ENCODE results near the gene SEPTIN3. TPM values are rescaled to one million over a fixed set of nuclear protein-coding genes. Genes with fewer than 3 reads are reported as not detected.

Gene SEPTIN3
- polyA plus RNA-seq, 1 of the 3 experiments (the other 2 are of a cell fraction) = 0.35 TPM

DNA sequence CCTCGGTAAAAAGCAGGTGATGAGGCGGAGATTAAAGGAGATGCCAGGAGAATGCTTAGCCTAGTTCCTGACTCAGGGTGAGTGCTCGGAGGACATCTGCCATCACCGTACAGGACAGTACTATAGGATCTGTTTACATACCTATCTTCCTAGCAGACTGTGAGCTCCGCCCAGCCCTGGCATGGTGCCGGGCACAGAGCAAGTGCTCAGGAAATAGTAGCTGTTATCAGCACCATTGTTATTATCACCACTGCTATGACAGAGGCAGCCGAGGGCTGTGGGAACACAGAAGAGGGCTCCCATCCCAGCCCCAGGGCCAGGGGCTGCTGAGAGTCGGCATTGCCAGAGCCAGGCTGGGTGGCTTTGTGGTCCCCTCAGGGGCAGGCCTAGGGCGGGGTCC is 642 bp upstream of the SEPTIN3 start:
- peak; percentile 57 for DNase-seq

DNA sequence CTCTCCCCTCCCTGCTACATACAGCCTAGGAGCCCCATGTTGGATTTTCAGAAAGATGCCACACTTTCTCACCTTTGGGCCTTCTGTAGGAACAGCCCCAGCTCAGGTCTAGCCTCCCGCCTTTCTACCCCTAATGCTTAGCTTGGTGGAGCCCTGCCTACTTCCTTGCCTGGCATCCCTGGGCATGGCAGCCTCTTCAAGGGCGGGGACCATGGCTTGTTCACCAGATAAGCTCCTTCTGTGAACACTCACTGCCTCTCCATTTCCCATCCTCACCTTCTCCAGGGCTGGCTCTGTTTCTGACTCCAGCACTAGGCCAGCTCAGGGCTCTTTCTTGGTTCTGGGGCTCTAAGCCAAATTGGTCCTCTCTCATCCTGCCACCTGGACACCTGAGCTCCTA is 1.4 kb downstream of the SEPTIN3 start:
- no peak for DNase-seq
- ChIA-PET CTCF (interaction anchor here (1.2 kb wide), 1 partner anchor 11 kb away, joined by 3 read pairs; no protein-coding TSS in a partner anchor), POLR2A (no interaction called here)
- H2AFZ ChIP-seq (ENCODE audit: low read depth) = no peak overlapping the region
- H3K4me1 ChIP-seq (ENCODE audit: control insufficient read depth in 1 of 2, insufficient read depth in 2 of 2, low read depth in 1 of 2, low read length in 1 of 2) = peaks cover 0 to 15% of the 10 kb centered on the region in 2 experiments; a peak in 1 of 4 replicates
- H3K4me2 ChIP-seq = no peak overlapping the region
- H4K20me1 ChIP-seq (ENCODE audit: insufficient read depth) = no peaks in the 10 kb centered on the region
- TF ChIP-seq CHD2 (IDR thresholded peaks at IDR 0.05; ENCODE audit: low read length, partially characterized antibody) = no peak
- H3K9me2 ChIP-seq = no peaks in the 10 kb centered on the region
- H3K9ac ChIP-seq = no peak overlapping the region
- H3K79me2 ChIP-seq (ENCODE audit: insufficient read depth) = no peaks in the 10 kb centered on the region
- H3K4me3 ChIP-seq (ENCODE audit: low read depth in 2 of 2, low read length in 1 of 2) = no peak overlapping the region
- H3K27ac ChIP-seq (ENCODE audit: low read depth in 2 of 2, low read length in 1 of 2) = no peak overlapping the region
- H3F3A ChIP-seq (replicated peaks; ENCODE audit: insufficient read depth) = no peaks in the 10 kb centered on the region
- no peaks in the 10 kb centered on the region for H3K27me3 ChIP-seq (ENCODE audit: insufficient read depth)
- H3K9me3 ChIP-seq = no peaks in the 10 kb centered on the region
- 52% methylated on average over 2 of the region's 2 CpGs for WGBS (ENCODE audit: low lambda C conversion rate)
- no peaks in the 10 kb centered on the region for H3K36me3 ChIP-seq (replicated peaks in 1 of 2; ENCODE audit: control insufficient read depth in 1 of 2, insufficient read depth in 2 of 2, low read length in 1 of 2)

More for the DNA sequence above, 642 bp upstream of the SEPTIN3 start:
- H3F3A ChIP-seq (replicated peaks; ENCODE audit: insufficient read depth) = no peaks in the 10 kb centered on the region
- H3K4me1 ChIP-seq (ENCODE audit: control insufficient read depth in 1 of 2, insufficient read depth in 2 of 2, low read depth in 1 of 2, low read length in 1 of 2) = peaks cover 0 to 10% of the 10 kb centered on the region in 2 experiments; a peak in 1 of 4 replicates
- no peaks in the 10 kb centered on the region for H3K36me3 ChIP-seq (replicated peaks in 1 of 2; ENCODE audit: control insufficient read depth in 1 of 2, insufficient read depth in 2 of 2, low read length in 1 of 2)
- ChIA-PET CTCF (interaction anchor here (0.7 kb wide), 1 partner anchor 12 kb away, joined by 4 read pairs; no protein-coding TSS in a partner anchor), POLR2A (no interaction called here)
- H2AFZ ChIP-seq (ENCODE audit: low read depth) = no peak overlapping the region
- no peaks in the 10 kb centered on the region for H3K79me2 ChIP-seq (ENCODE audit: insufficient read depth)
- no peak overlapping the region for H3K27ac ChIP-seq (ENCODE audit: low read depth in 2 of 2, low read length in 1 of 2)
- 20% methylated on average over 2 of the region's 9 CpGs for WGBS (ENCODE audit: low lambda C conversion rate)
- H3K9me3 ChIP-seq = no peaks in the 10 kb centered on the region
- TF ChIP-seq, protein P1, sequence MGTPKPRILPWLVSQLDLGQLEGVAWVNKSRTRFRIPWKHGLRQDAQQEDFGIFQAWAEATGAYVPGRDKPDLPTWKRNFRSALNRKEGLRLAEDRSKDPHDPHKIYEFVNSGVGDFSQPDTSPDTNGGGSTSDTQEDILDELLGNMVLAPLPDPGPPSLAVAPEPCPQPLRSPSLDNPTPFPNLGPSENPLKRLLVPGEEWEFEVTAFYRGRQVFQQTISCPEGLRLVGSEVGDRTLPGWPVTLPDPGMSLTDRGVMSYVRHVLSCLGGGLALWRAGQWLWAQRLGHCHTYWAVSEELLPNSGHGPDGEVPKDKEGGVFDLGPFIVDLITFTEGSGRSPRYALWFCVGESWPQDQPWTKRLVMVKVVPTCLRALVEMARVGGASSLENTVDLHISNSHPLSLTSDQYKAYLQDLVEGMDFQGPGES (IDR thresholded peaks at IDR 0.05; ENCODE audit: low read depth, low read length) = no peak
- TF ChIP-seq GATA2 (CRISPR knock-in tag; IDR thresholded peaks at IDR 0.05) = peak; percentile 35; the same call in 1 of the 2 replicates
- TF ChIP-seq, protein P2, sequence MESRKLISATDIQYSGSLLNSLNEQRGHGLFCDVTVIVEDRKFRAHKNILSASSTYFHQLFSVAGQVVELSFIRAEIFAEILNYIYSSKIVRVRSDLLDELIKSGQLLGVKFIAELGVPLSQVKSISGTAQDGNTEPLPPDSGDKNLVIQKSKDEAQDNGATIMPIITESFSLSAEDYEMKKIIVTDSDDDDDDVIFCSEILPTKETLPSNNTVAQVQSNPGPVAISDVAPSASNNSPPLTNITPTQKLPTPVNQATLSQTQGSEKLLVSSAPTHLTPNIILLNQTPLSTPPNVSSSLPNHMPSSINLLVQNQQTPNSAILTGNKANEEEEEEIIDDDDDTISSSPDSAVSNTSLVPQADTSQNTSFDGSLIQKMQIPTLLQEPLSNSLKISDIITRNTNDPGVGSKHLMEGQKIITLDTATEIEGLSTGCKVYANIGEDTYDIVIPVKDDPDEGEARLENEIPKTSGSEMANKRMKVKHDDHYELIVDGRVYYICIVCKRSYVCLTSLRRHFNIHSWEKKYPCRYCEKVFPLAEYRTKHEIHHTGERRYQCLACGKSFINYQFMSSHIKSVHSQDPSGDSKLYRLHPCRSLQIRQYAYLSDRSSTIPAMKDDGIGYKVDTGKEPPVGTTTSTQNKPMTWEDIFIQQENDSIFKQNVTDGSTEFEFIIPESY (IDR thresholded peaks at IDR 0.05; ENCODE audit: borderline replicate concordance, low read depth) = no peak
- no peak overlapping the region for H3K9ac ChIP-seq
- H4K20me1 ChIP-seq (ENCODE audit: insufficient read depth) = no peaks in the 10 kb centered on the region
- no peaks in the 10 kb centered on the region for H3K9me2 ChIP-seq
- H3K27me3 ChIP-seq (ENCODE audit: insufficient read depth) = no peaks in the 10 kb centered on the region
- no peak overlapping the region for H3K4me2 ChIP-seq
- no peak overlapping the region for H3K4me3 ChIP-seq (ENCODE audit: low read depth in 2 of 2, low read length in 1 of 2)

DNA sequence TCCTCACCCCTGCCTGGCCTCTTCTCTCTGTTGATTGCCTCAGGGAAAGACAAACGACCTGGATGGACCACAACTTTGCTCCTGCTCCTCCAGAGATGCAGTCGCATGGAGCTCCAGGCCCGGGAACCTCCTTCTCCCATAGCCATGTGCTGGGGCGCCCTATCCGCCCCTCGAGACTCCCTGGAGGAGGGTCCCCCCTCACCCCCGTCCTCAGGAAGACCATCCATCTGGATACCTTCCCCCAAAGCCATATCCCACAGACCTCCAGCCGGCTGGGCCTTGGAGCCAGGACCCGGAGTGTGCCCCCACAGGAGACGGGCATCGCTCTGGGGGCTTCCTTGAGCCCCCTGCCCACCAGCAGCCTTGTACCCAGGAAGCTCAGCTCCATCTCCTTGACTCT is 2.2 kb downstream of the SEPTIN3 start:
- H3K9me2 ChIP-seq = no peaks in the 10 kb centered on the region
- POLR2A ChIA-PET = no interaction called here
- no CpG with 5 or more reads among the region's 11 CpGs for WGBS (ENCODE audit: low lambda C conversion rate)
- CTCF ChIA-PET = no interaction called here
- H2AFZ ChIP-seq (ENCODE audit: low read depth) = no peak overlapping the region
- H3K36me3 ChIP-seq (replicated peaks in 1 of 2; ENCODE audit: control insufficient read depth in 1 of 2, insufficient read depth in 2 of 2, low read length in 1 of 2) = no peaks in the 10 kb centered on the region
- H3K4me1 ChIP-seq (ENCODE audit: control insufficient read depth in 1 of 2, insufficient read depth in 2 of 2, low read depth in 1 of 2, low read length in 1 of 2) = peaks cover 0 to 19% of the 10 kb centered on the region in 2 experiments; a peak in 1 of 4 replicates
- no peak for DNase-seq
- H3K9me3 ChIP-seq = no peaks in the 10 kb centered on the region
- H3K4me2 ChIP-seq = no peak overlapping the region
- TF ChIP-seq RXRA (IDR thresholded peaks at IDR 0.05; ENCODE audit: borderline replicate concordance, low read depth) = no peak
- TF ChIP-seq TEAD4 (IDR thresholded peaks at IDR 0.05; ENCODE audit: borderline replicate concordance, insufficient read depth) = no peak
- TF ChIP-seq MXI1 (IDR thresholded peaks at IDR 0.05; ENCODE audit: low read depth, low read length) = no peak
- no peak overlapping the region for H3K9ac ChIP-seq
- no peaks in the 10 kb centered on the region for H3K27me3 ChIP-seq (ENCODE audit: insufficient read depth)
- H3F3A ChIP-seq (replicated peaks; ENCODE audit: insufficient read depth) = no peaks in the 10 kb centered on the region
- no peak overlapping the region for H3K4me3 ChIP-seq (ENCODE audit: low read depth in 2 of 2, low read length in 1 of 2)
- H3K79me2 ChIP-seq (ENCODE audit: insufficient read depth) = no peaks in the 10 kb centered on the region
- H3K27ac ChIP-seq (ENCODE audit: low read depth in 2 of 2, low read length in 1 of 2) = no peak overlapping the region
- H4K20me1 ChIP-seq (ENCODE audit: insufficient read depth) = no peaks in the 10 kb centered on the region

Data from SK-N-SH (cell line).